ENCODE measurements around the gene LSM4. TPM values are rescaled to one million over a fixed set of nuclear protein-coding genes. Genes with fewer than 3 reads are reported as not detected.

The LSM4 gene
- total and polyA plus RNA-seq, 7 donors = 89.1 to 285 (median 144) TPM

DNA sequence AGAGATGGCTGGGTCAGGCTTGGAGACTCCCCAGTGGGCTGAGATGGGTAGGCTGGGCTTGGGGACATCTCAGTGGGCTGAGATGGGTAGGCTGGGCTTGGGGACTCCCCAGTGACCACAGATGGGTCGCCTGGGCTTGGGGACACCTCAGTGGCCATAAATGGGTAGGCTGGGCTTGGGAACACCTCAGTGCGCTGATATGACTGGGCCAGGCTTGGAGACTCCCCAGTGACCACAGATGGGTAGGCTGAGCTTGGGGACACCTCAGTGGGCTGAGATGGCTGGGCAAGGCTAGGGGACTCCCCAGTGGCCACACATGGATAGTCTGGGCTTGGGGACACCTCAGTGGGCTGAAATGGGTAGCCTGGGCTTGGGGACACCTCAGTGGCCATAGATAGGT is 61.4 kb downstream of the LSM4 start:
- Histone ChIP-seq H3K36me3 (peaks cover 6 to 35% (median 8%) of the 10 kb centered on the region in 4 donors), H3K27ac (no peak overlapping the region), H3K4me1 (no peaks in the 10 kb centered on the region), H3K9me3 (no peaks in the 10 kb centered on the region), H3K27me3 (no peaks in the 10 kb centered on the region), H3K4me3 (no peak overlapping the region)
- intact Hi-C loops (cut with DNase I) = no loop called here
- 91 to 94% methylated on average over 2 of the region's 2 CpGs for WGBS, 2 donors
- TF ChIP-seq, protein P1, sequence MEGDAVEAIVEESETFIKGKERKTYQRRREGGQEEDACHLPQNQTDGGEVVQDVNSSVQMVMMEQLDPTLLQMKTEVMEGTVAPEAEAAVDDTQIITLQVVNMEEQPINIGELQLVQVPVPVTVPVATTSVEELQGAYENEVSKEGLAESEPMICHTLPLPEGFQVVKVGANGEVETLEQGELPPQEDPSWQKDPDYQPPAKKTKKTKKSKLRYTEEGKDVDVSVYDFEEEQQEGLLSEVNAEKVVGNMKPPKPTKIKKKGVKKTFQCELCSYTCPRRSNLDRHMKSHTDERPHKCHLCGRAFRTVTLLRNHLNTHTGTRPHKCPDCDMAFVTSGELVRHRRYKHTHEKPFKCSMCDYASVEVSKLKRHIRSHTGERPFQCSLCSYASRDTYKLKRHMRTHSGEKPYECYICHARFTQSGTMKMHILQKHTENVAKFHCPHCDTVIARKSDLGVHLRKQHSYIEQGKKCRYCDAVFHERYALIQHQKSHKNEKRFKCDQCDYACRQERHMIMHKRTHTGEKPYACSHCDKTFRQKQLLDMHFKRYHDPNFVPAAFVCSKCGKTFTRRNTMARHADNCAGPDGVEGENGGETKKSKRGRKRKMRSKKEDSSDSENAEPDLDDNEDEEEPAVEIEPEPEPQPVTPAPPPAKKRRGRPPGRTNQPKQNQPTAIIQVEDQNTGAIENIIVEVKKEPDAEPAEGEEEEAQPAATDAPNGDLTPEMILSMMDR (IDR thresholded peaks at IDR 0.05) = no peak
- TF ChIP-seq POLR2A (IDR thresholded peaks at IDR 0.05) (no peak), POLR2AphosphoS5 (IDR thresholded peaks at IDR 0.05) (no peak), EP300 (IDR thresholded peaks at IDR 0.05) (no peak)
- DNase-seq = no peak

DNA sequence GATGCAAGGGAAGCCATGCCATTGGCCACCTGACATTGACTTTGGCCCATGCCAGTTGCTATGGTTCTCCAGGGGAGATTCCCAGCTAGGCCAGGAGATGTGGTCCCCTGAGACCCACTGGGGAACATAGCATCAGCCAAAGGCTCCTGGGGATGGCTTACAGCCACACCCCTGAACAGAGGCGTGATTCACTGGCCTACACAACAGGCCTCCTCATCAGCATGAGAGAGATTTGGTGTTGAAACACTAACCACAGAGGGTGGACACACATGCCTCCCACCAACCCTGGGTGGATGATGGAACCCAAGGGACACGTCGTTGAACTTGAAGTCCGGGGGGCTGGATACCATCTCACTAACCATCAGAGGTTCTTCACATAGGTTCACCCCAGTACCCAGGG is 63.0 kb downstream of the LSM4 start:
- no peak overlapping the region for H3K27ac ChIP-seq
- H3K9me3 ChIP-seq = no peaks in the 10 kb centered on the region
- no peak overlapping the region for H3K4me3 ChIP-seq
- TF ChIP-seq POLR2A (IDR thresholded peaks at IDR 0.05) = no peak
- TF ChIP-seq EP300 (IDR thresholded peaks at IDR 0.05) = no peak
- TF ChIP-seq, protein P1 (IDR thresholded peaks at IDR 0.05) = no peak
- no peak for TF ChIP-seq POLR2AphosphoS5 (IDR thresholded peaks at IDR 0.05)
- H3K4me1 ChIP-seq = no peaks in the 10 kb centered on the region
- peaks cover 0 to 20% (median 0%) of the 10 kb centered on the region in 4 donors for H3K36me3 ChIP-seq
- H3K27me3 ChIP-seq = peaks cover 0 to 9% (median 5%) of the 10 kb centered on the region in 3 donors
- DNase-seq = no peak
- 92% methylated on average over 4 of the region's 4 CpGs for WGBS, 2 donors
- intact Hi-C loops (cut with DNase I) = no loop called here

DNA sequence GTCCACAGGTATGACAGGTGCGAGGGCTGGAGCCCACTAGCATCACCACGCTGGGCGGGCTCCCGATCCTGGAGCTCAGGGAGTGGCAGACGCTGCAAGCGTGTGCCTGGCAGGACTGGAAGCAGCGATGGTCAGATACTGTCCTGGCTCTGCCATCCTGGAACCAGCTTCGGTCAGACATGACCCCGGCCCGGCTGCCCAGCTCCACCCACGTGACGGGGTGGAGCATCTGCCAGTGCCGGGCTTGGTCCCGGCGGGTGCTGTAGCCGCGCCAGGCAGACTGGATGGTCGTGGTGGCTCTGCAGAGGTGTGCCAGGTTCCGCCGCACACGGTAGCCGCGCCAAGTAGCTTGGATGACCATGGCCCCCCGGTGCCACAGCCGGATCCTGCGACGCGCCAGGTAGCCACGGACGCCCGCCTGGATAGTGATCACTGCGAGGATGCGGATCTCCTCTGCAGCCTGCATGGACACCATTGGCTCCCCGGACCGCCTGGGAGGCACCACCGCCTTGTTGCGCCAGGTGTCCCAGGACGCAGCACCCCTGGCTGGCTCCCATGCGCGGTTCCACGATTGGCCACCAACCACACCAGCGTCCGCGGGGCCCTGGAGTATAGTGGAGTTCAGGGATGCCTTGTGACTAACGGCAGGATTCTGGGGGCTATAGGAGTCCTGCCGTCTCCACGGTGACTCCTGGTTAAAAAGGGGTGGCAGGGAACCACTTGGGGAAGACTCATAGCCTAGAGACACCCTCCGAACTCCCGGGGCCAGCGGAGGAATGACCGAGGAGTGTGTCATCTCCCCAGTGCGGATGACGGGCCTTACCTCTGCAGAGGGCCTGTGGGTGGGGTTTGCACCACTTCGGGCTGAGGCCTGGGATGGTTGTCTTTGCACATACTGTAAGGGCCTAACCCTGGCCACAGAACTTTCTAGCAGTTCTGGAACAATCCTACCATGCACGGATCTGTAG is 65.1 kb downstream of the LSM4 start:
- intact Hi-C loops (cut with DNase I) = no loop called here
- WGBS, 2 donors = 92 to 94% methylated on average over 55 of the region's 55 CpGs
- DNase-seq = no peak

More for the DNA sequence above, 65.1 kb downstream of the LSM4 start:
- TF ChIP-seq, protein P1 (IDR thresholded peaks at IDR 0.05) = no peak
- no peak for TF ChIP-seq POLR2AphosphoS5 (IDR thresholded peaks at IDR 0.05)
- TF ChIP-seq POLR2A (IDR thresholded peaks at IDR 0.05) = no peak
- no peak for TF ChIP-seq EP300 (IDR thresholded peaks at IDR 0.05)
- Histone ChIP-seq H3K4me3 (no peak overlapping the region), H3K4me1 (no peaks in the 10 kb centered on the region), H3K27ac (no peak overlapping the region), H3K27me3 (peaks cover 0 to 13% (median 5%) of the 10 kb centered on the region in 3 donors), H3K9me3 (no peaks in the 10 kb centered on the region), H3K36me3 (peaks cover 0 to 3% (median 0%) of the 10 kb centered on the region in 4 donors)

Small RNA genes lying within 50 kb of the gene (small RNA-seq; reads per million reads assigned to genes)
- gene MIR3188 (0.15 to 0.65 (median 0.18) reads per million in 3 donors), gene RN7SL513P (0 reads per million in 3 donors), gene RPL39P38 (0 reads per million in 3 donors)

Other genes starting within 250 kb of the LSM4 start
- gene IL12RB1, start 236.1 kb downstream of the LSM4 start, total RNA-seq = 1 to 10 TPM in 2 of 4 donors, under 1 TPM in 1, not detected in 1; 0.99 to 2.2 (median 1.4) TPM
- 1 to 10 TPM; 1.8 to 6.0 (median 5.9) TPM for gene IL12RB1, start 236.1 kb downstream of the LSM4 start, polyA plus RNA-seq
- 1 to 10 TPM; 2.6 to 6.9 (median 3.3) TPM for gene MAST3, start 225.3 kb downstream of the LSM4 start, total RNA-seq
- gene MAST3, start 225.3 kb downstream of the LSM4 start, polyA plus RNA-seq = 10 to 100 TPM in 1 of 3 donors, 1 to 10 TPM in 2; 4.2 to 16.3 (median 5.3) TPM
- gene PIK3R2, start 169.9 kb downstream of the LSM4 start, total RNA-seq = 10 to 100 TPM in 2 of 4 donors, 1 to 10 TPM in 2; 7.8 to 18.0 (median 9.5) TPM
- 1 to 10 TPM; 1.8 to 8.7 (median 6.5) TPM for gene PIK3R2, start 169.9 kb downstream of the LSM4 start, polyA plus RNA-seq
- gene IFI30, start 149.3 kb downstream of the LSM4 start, total RNA-seq = 10 to 100 TPM in 3 of 4 donors, 1 to 10 TPM in 1; 9.1 to 45.7 (median 44.5) TPM
- 100 to 1,000 TPM in 2 of 3 donors, 10 to 100 TPM in 1; 96.7 to 412 (median 178) TPM for gene IFI30, start 149.3 kb downstream of the LSM4 start, polyA plus RNA-seq
- 10 to 100 TPM; 15.8 to 37.3 (median 26.2) TPM for gene MPV17L2, start 129.9 kb downstream of the LSM4 start, total RNA-seq
- gene MPV17L2, start 129.9 kb downstream of the LSM4 start, polyA plus RNA-seq = 10 to 100 TPM in 2 of 3 donors, 1 to 10 TPM in 1; 9.0 to 26.4 (median 12.0) TPM
- gene RAB3A, start 119.0 kb downstream of the LSM4 start, total RNA-seq = 1 to 10 TPM in 3 of 4 donors, under 1 TPM in 1; 0.66 to 2.9 (median 2.2) TPM
- gene RAB3A, start 119.0 kb downstream of the LSM4 start, polyA plus RNA-seq = 1 to 10 TPM; 2.1 to 4.8 (median 4.2) TPM
- gene PDE4C, start 96.6 kb downstream of the LSM4 start, total RNA-seq = 1 to 10 TPM; 1.8 to 8.6 (median 4.5) TPM
- gene PDE4C, start 96.6 kb downstream of the LSM4 start, polyA plus RNA-seq = 1 to 10 TPM in 1 of 3 donors, not detected in 2; 4.0 TPM
- 1 to 10 TPM; 1.4 to 5.8 (median 2.9) TPM for gene IQCN, start 48.6 kb downstream of the LSM4 start, total RNA-seq
- 1 to 10 TPM; 1.2 to 4.4 (median 3.4) TPM for gene IQCN, start 48.6 kb downstream of the LSM4 start, polyA plus RNA-seq
- gene JUND, start 41.5 kb downstream of the LSM4 start, total RNA-seq = 100 to 1,000 TPM; 163 to 369 (median 230) TPM
- 100 to 1,000 TPM; 179 to 221 (median 180) TPM for gene JUND, start 41.5 kb downstream of the LSM4 start, polyA plus RNA-seq
- gene PGPEP1, start 17.5 kb upstream of the LSM4 start, total RNA-seq = 10 to 100 TPM; 15.0 to 26.0 (median 16.6) TPM
- gene PGPEP1, start 17.5 kb upstream of the LSM4 start, polyA plus RNA-seq = 10 to 100 TPM; 14.4 to 36.9 (median 31.7) TPM
- 1 to 10 TPM; 1.1 to 7.9 (median 3.9) TPM for gene GDF15, start 63.1 kb upstream of the LSM4 start, total RNA-seq
- gene GDF15, start 63.1 kb upstream of the LSM4 start, polyA plus RNA-seq = 10 to 100 TPM in 2 of 3 donors, 1 to 10 TPM in 1; 7.2 to 79.7 (median 24.5) TPM
- 10 to 100 TPM in 1 of 4 donors, 1 to 10 TPM in 3; 2.2 to 13.3 (median 9.0) TPM for gene LRRC25, start 74.5 kb upstream of the LSM4 start, total RNA-seq
- 10 to 100 TPM in 1 of 3 donors, 1 to 10 TPM in 2; 4.2 to 10.9 (median 6.0) TPM for gene LRRC25, start 74.5 kb upstream of the LSM4 start, polyA plus RNA-seq
- gene SSBP4, start 96.3 kb upstream of the LSM4 start, total RNA-seq = 10 to 100 TPM; 52.4 to 71.4 (median 58.0) TPM
- gene SSBP4, start 96.3 kb upstream of the LSM4 start, polyA plus RNA-seq = 10 to 100 TPM; 13.9 to 51.4 (median 32.4) TPM
- gene ISYNA1, start 115.1 kb upstream of the LSM4 start, total RNA-seq = 10 to 100 TPM in 3 of 4 donors, 1 to 10 TPM in 1; 9.1 to 12.8 (median 11.5) TPM
- gene ISYNA1, start 115.1 kb upstream of the LSM4 start, polyA plus RNA-seq = 10 to 100 TPM in 1 of 3 donors, 1 to 10 TPM in 2; 3.7 to 18.7 (median 4.2) TPM
- gene ELL, start 199.0 kb upstream of the LSM4 start, total RNA-seq = 10 to 100 TPM in 3 of 4 donors, 1 to 10 TPM in 1; 7.1 to 20.2 (median 11.9) TPM
- gene ELL, start 199.0 kb upstream of the LSM4 start, polyA plus RNA-seq = 10 to 100 TPM in 1 of 3 donors, 1 to 10 TPM in 2; 6.2 to 14.6 (median 8.4) TPM
- gene FKBP8, start 220.5 kb upstream of the LSM4 start, total RNA-seq = 100 to 1,000 TPM; 366 to 456 (median 403) TPM
- 100 to 1,000 TPM; 200 to 234 (median 232) TPM for gene FKBP8, start 220.5 kb upstream of the LSM4 start, polyA plus RNA-seq
- 100 to 1,000 TPM; 107 to 122 (median 120) TPM for gene KXD1, start 234.8 kb upstream of the LSM4 start, total RNA-seq
- 100 to 1,000 TPM in 1 of 3 donors, 10 to 100 TPM in 2; 84.9 to 118 (median 93.2) TPM for gene KXD1, start 234.8 kb upstream of the LSM4 start, polyA plus RNA-seq
- 1,000 to 10,000 TPM in 1 of 4 donors, 100 to 1,000 TPM in 3; 450 to 1,088 (median 720) TPM for gene UBA52, start 248.8 kb upstream of the LSM4 start, total RNA-seq
- 1,000 to 10,000 TPM; 1,029 to 1,720 (median 1,156) TPM for gene UBA52, start 248.8 kb upstream of the LSM4 start, polyA plus RNA-seq

All from sigmoid colon (tissue), 7 donors.